Epidermal melanocyte (primary cell): Measurements from ENCODE around the gene GBE1.

Experiments
- DNase-seq: peaks from one replicate; pipeline ENCODE4 v3.0.0; 2011; ENCODE audit warnings: low spot score; ENCODE audit not compliant: insufficient read length

Gene GBE1

GRCh38 chr3:81622395-81622794, 139.1 kb downstream of the GBE1 start:
- no peak for DNase-seq

DNA sequence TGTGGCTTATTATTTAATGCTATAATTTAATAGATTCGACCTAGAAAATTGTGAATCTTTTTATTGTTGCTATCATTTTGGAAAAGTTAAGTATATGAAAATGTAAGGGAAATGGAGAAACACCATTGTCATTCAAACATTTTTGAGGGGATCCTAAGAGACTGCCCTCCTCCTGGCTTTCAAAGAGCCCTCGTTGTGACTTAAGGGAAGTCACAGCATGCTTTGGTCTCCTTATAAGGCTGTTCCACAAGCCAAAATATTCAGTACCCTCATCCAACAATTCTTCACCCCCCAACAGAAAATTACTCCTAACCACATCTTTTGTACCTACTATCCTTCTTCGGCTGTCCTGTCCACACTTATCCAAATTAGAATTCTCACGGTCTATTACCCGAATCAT, 140.2 kb downstream of the GBE1 start:
- no peak for DNase-seq

- no peak for DNase-seq
These were observed 140.6 kb downstream of the GBE1 start for GRCh38 chr3:81620849-81621248.

DNA sequence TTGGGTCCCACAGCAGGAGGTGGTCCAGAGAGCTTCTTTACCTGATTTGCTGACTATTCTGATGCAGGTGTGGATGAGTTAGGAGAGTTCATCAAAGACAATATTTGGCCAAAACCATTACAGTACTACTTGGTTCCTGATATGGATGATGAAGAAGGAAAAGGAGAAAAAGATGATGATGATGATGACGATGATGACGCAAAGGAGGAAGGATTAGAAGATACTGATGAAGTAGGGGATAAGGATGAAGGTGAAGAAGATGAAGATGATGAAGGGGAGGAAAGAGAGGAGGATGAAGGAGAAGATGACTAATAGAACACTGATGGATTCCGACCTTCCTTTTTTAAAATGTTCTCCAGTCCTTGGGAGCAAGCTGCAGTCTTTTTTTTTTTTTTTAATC, 148.7 kb downstream of the GBE1 start:
- DNase-seq = no peak

DNA sequence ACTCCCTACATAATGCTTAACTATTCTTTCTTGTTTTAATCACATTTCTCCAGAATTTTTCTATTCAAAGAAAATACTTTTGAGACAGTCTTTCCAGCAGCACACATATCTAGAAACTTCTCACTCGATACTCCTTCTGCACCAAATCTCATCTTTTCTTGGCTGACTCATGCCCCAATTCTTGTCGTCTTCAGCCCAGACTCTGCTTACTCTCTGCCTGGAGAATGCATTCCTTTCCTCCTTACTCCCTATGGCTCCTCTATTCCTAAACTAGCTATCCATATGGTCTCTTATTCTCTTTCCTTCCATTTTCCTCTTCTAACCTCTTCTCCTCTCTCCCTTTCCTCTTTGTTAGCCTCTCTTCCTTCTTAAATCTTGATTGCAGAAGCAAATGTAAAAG, 158.7 kb downstream of the GBE1 start:
- no peak for DNase-seq

GRCh38 chr3:81601707-81602305, 159.6 kb downstream of the GBE1 start:
- no peak for DNase-seq

- DNase-seq = no peak
These were observed 169.3 kb downstream of the GBE1 start for GRCh38 chr3:81592101-81592500.

DNA sequence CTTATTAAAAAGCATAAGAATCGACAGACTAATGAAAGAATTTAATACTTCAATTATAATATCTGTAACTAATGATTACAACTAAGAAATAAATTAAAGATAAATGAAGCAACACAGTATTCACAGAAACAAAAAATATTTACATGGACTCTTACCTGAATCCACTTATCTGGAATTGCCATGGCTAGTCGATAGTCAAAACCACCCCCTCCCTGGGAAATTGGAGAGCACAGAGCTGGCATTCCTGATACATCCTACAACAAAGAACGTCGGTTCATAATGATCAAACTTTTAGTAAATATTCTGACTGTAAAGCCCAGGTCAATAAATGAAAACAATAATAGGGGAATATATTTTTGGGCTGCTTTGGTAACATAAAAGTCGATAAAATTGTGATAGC, 175.5 kb downstream of the GBE1 start:
- DNase-seq = no peak

DNA sequence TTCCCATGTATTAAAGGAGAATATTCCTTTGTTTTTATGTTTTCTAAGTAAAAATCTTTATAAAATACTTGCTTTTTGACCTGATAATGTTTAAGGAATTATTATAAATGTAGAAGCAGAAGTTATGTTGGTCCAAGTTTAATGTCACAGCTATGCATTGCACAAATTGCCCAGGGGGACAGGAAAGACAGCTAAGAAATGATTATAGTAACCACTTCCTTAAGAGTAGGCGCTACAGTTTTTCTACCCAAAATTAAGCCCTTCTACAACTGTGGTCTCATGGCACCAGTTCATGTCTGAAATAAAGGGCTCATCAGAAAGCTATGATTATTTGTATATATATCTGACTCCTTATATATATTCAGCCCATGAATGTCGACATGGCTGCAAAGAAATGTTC, 176.4 kb downstream of the GBE1 start:
- DNase-seq = no peak

DNA sequence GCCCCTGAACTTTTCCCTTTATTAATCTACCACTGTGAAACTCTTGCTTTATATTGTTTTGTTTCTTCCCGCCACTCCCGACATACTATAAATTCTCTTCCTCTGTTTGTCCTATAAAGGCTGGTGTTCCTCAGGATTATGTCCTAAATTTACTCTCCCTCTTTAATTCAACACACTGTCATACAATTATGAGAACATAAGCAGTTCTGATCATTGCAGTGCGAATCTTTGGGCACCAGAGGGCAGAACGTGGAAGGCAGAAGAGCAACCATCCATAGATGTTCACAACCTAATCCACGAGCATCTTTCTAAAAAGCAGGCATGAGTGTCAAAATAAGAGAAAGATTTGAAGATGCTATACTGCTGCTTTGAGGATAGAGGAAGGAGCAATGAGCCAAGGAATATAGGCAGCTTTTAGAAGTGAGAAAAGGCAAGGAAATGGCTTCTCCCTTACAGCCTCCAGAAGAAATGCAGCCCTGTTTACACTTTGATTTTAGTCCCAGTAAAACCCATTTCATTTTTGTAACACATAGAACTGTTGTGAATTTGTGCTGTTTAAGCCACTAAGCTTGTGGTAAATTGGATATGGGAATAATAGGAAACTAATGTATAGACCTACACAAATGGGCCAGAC, 179.4 kb downstream of the GBE1 start:
- DNase-seq = no peak

DNA sequence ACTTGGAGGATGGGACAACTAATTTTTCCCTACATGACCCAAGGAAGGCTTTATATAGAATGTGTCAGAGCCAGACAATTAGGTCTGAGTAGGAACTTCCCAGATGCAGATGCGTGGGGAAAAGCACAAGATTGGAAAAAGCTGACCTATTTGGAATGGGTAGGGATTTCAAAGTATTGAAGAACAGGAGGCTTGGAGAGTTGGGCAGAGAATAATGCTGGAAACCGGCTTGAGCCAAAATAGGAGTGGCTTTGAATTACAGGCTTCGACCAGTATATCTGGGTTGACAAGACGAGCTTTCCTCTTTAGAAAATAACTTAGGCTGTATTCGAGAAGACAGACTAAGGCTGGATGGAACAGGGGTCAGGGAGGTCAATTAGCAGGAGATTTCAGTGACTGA, 181.1 kb downstream of the GBE1 start:
- DNase-seq = no peak

DNA sequence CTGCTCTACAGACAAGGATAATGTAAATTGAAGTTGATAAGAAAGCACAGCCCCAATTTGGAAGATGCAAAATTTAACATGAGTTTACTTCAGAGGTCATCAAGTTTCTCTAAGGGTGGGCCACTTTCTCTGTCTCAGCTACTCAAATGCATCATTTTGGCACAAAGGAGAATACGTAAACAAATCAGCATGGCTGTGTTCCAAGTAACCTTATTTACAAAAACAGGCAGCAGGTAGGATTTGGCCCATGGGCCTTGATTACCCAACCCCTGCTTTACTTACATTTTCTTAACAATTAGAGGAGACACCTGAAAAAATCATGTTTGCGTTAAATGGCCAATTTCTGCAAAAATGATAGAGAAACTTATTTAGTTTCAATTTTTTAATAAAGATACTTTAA, 181.7 kb downstream of the GBE1 start:
- DNase-seq = no peak

- no peak for DNase-seq
These were observed 189.2 kb downstream of the GBE1 start for GRCh38 chr3:81572201-81572756.

- DNase-seq = no peak
These were observed 193.1 kb downstream of the GBE1 start for GRCh38 chr3:81568378-81568777.

DNA sequence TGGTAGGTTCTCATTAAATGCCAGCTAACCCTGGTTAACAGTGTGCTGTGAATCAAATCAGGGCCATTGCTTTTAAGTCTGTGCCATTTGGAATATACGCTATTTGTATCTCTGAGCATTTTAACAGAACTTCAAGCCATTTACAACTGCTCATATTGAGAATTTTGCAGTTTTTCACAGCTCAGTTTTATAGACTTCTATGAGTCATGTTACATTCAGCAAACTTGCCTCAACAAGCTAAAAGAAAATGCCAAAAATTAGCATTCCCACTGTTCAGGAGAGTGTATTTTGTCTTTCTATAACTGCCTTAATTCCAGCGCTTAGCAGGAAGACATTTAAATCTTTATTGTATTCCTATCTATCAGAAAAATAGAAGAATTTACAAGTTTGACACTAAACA, 196.4 kb downstream of the GBE1 start:
- DNase-seq = no peak

GRCh38 chr3:81558106-81558505, 203.3 kb downstream of the GBE1 start:
- DNase-seq = no peak

DNA sequence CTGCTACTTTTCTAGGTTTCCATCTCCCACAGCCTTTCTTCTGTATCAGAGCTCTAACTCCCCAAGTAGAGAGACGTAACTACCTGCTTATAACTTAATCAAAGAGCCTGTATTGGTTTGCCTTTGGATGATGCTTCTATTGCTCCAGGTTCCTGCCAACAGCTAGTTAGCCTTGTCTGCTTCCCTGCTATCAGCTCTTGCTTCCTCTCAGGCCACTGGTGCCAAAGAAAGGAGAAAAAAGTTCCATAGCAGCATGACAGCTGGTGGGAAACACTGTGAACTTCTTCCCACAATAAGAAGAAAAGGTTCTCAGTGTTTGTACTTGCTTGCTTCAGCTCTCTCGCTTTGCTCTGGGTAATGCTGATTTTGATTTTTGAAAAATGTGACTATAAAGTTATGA, 206.6 kb downstream of the GBE1 start:
- DNase-seq = no peak

- DNase-seq = no peak
These were observed 207.1 kb downstream of the GBE1 start for GRCh38 chr3:81554388-81554787.

DNA sequence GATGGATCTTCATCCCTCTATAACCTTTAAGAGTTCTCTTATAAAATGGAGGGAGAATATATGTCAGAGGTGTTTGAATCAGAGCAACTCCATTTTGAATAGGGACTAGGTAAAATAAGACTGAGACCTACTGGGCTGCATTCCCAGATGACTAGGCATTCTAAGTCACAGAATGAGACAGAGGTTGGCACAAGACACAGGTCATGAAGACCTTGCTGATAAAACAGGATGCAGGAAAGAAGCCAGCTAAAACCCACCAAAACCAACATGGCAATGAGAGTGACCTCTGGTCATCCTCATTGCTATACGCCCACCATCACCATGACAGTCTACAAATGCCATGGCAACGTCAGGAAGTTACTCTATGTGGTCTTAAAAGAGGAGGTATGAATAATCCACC, 211.0 kb downstream of the GBE1 start:
- no peak for DNase-seq

- no peak for DNase-seq
These were observed 211.6 kb downstream of the GBE1 start for GRCh38 chr3:81549831-81550230.

DNA sequence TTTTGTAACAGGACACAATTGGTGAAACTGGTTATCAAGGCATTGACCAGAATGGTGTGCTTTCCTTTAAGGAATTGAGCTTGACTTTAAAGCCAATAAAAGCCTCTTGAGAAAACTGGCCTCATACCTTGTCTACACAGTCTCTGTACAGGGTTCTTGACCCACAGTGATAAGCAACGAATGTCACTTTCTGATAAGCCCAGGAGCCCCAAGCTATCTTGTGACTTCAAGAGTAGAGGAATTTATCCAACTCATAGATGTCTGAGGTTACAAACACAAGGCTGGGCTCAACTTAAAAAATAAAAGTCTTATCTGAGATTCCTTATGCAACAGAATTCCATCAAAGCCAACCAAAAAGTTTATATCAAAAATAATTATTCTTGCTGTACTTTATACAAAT, 212.1 kb downstream of the GBE1 start:
- no peak for DNase-seq

DNA sequence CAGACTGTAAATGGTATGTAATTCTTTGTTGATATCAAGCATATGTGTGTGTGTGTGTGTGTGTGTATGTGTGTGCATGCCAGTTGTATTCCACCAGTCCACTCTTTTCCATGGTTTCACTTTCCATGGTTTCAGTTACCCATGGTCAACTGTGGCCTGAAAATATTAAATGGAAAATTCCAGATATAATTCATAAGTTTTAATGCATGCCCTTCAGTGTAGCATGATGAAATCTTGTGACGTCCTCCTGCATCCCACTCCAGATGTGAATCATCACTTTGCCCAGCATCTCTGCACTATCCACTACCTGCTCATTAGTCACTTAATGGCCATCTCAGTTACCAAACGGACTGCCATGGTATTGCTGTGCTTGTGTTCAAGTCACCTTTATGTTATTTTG, 215.9 kb downstream of the GBE1 start:
- no peak for DNase-seq

DNA sequence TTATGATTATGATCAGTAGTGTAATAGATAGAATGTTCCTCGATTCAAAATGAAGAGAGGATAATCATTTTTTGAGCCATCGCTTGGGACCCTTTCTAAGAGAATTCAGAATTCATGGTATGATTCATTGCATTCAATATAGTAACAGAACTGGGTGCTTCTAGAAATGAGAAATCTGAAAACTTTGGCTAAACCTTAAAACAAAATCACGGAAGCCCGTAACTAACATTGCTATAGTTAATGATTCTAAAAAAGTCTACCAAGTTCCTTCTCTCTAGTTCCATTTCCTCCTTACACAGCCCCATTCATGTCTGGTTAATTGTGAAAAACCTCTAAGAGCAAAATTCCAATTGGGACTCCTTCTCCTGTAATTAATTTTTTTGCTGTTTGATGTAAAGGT, 217.1 kb downstream of the GBE1 start:
- no peak for DNase-seq
